ENCODE data around the gene ITGBL1.

The ITGBL1 gene

GRCh38 chr13:101454767-101455166, 2.3 kb downstream of the ITGBL1 start:
- ChIA-PET POLR2A (no interaction called here), CTCF (no interaction called here)
- TF ChIP-seq L3MBTL2 (conservative IDR thresholded peaks at IDR 0.05): no peak
- TF ChIP-seq ELF4 (IDR thresholded peaks at IDR 0.05): no peak
- TF ChIP-seq ZNF384 (IDR thresholded peaks at IDR 0.05): no peak
- TF ChIP-seq TARDBP (IDR thresholded peaks at IDR 0.05): no peak
- TF ChIP-seq CTBP1 (IDR thresholded peaks at IDR 0.05; ENCODE audit: borderline replicate concordance): no peak
- no peak for TF ChIP-seq FOXA1 (IDR thresholded peaks at IDR 0.05)
- no peak for TF ChIP-seq SUZ12 (IDR thresholded peaks at IDR 0.05)
- TF ChIP-seq BHLHE40 (IDR thresholded peaks at IDR 0.05; ENCODE audit: borderline replicate concordance): no peak
- no peak for TF ChIP-seq ARNT (IDR thresholded peaks at IDR 0.05)
- TF ChIP-seq LEF1 (IDR thresholded peaks at IDR 0.05; ENCODE audit: borderline replicate concordance): no peak
- no peak for TF ChIP-seq SP1 (IDR thresholded peaks at IDR 0.05)
- TF ChIP-seq FOXM1 (IDR thresholded peaks at IDR 0.05; ENCODE audit: borderline replicate concordance): no peak
- no peak for TF ChIP-seq NFRKB (IDR thresholded peaks at IDR 0.05)
- TF ChIP-seq PKNOX1 (IDR thresholded peaks at IDR 0.05): no peak
- TF ChIP-seq FOXK2 (IDR thresholded peaks at IDR 0.05): no peak
- no peak for TF ChIP-seq HDGF (IDR thresholded peaks at IDR 0.05; ENCODE audit: borderline replicate concordance)
- no peak for DNase-seq (ENCODE audit: extremely low spot score)

GRCh38 chr13:101455863-101456262, 3.4 kb downstream of the ITGBL1 start:
- CTCF ChIA-PET: no interaction called here
- no peak for TF ChIP-seq FOXA1 (IDR thresholded peaks at IDR 0.05)
- TF ChIP-seq FOXM1 (IDR thresholded peaks at IDR 0.05; ENCODE audit: borderline replicate concordance): no peak
- no peak for TF ChIP-seq SUZ12 (IDR thresholded peaks at IDR 0.05)
- no peak for TF ChIP-seq HDGF (IDR thresholded peaks at IDR 0.05; ENCODE audit: borderline replicate concordance)
- TF ChIP-seq ZNF384 (IDR thresholded peaks at IDR 0.05): no peak
- no peak for TF ChIP-seq TARDBP (IDR thresholded peaks at IDR 0.05)
- no peak for TF ChIP-seq L3MBTL2 (conservative IDR thresholded peaks at IDR 0.05)
- no peak for TF ChIP-seq PKNOX1 (IDR thresholded peaks at IDR 0.05)
- TF ChIP-seq SP1 (IDR thresholded peaks at IDR 0.05): no peak

GRCh38 chr13:101457176-101457575, 4.7 kb downstream of the ITGBL1 start:
- ChIA-PET CTCF (no interaction called here), POLR2A (no interaction called here)
- no peak for DNase-seq (ENCODE audit: extremely low spot score)
- no peak for TF ChIP-seq FOXM1 (IDR thresholded peaks at IDR 0.05; ENCODE audit: borderline replicate concordance)

More at GRCh38 chr13:101455863-101456262, 3.4 kb downstream of the ITGBL1 start:
- POLR2A ChIA-PET: no interaction called here
- no peak for DNase-seq (ENCODE audit: extremely low spot score)

GRCh38 chr13:101465877-101466276, 13.4 kb downstream of the ITGBL1 start:
- ChIA-PET POLR2A (no interaction called here), CTCF (no interaction called here)
- TF ChIP-seq L3MBTL2 (conservative IDR thresholded peaks at IDR 0.05): no peak
- TF ChIP-seq LEF1 (IDR thresholded peaks at IDR 0.05; ENCODE audit: borderline replicate concordance): no peak
- no peak for TF ChIP-seq PKNOX1 (IDR thresholded peaks at IDR 0.05)
- no peak for TF ChIP-seq TARDBP (IDR thresholded peaks at IDR 0.05)
- TF ChIP-seq FOXK2 (IDR thresholded peaks at IDR 0.05): no peak
- no peak for TF ChIP-seq NFRKB (IDR thresholded peaks at IDR 0.05)
- TF ChIP-seq ARNT (IDR thresholded peaks at IDR 0.05): no peak
- no peak for TF ChIP-seq CTBP1 (IDR thresholded peaks at IDR 0.05; ENCODE audit: borderline replicate concordance)
- TF ChIP-seq HDGF (IDR thresholded peaks at IDR 0.05; ENCODE audit: borderline replicate concordance): no peak
- no peak for TF ChIP-seq FOXM1 (IDR thresholded peaks at IDR 0.05; ENCODE audit: borderline replicate concordance)
- no peak for TF ChIP-seq BHLHE40 (IDR thresholded peaks at IDR 0.05; ENCODE audit: borderline replicate concordance)
- TF ChIP-seq ZNF384 (IDR thresholded peaks at IDR 0.05): no peak
- no peak for DNase-seq (ENCODE audit: extremely low spot score)

- ChIA-PET CTCF (no interaction called here), POLR2A (no interaction called here)
- no peak for TF ChIP-seq ZNF384 (IDR thresholded peaks at IDR 0.05)
- no peak for TF ChIP-seq NFRKB (IDR thresholded peaks at IDR 0.05)
- no peak for DNase-seq (ENCODE audit: extremely low spot score)
Observed at GRCh38 chr13:101467415-101467814, 14.9 kb downstream of the ITGBL1 start.

- no peak for DNase-seq (ENCODE audit: extremely low spot score)
- POLR2A ChIA-PET: no interaction called here
- CTCF ChIA-PET: no interaction called here
- TF ChIP-seq BHLHE40 (IDR thresholded peaks at IDR 0.05; ENCODE audit: borderline replicate concordance) (no peak), FOXK2 (IDR thresholded peaks at IDR 0.05) (no peak), SUZ12 (IDR thresholded peaks at IDR 0.05) (no peak)
Observed at GRCh38 chr13:101473458-101473857, 21.0 kb downstream of the ITGBL1 start.

- POLR2A ChIA-PET: no interaction called here
- CTCF ChIA-PET: interaction anchor here (0.6 kb wide), 1 partner anchor 330 kb away, joined by 3 read pairs; no protein-coding TSS in a partner anchor
- TF ChIP-seq BHLHE40 (IDR thresholded peaks at IDR 0.05; ENCODE audit: borderline replicate concordance) (no peak), ELF4 (IDR thresholded peaks at IDR 0.05) (no peak), SP1 (IDR thresholded peaks at IDR 0.05) (no peak), L3MBTL2 (conservative IDR thresholded peaks at IDR 0.05) (no peak), FOXA1 (IDR thresholded peaks at IDR 0.05) (no peak), NFRKB (IDR thresholded peaks at IDR 0.05) (no peak), HDGF (IDR thresholded peaks at IDR 0.05; ENCODE audit: borderline replicate concordance) (no peak), TARDBP (IDR thresholded peaks at IDR 0.05) (no peak), FOXK2 (IDR thresholded peaks at IDR 0.05) (no peak), CTBP1 (IDR thresholded peaks at IDR 0.05; ENCODE audit: borderline replicate concordance) (no peak), ARNT (IDR thresholded peaks at IDR 0.05) (no peak), PKNOX1 (IDR thresholded peaks at IDR 0.05) (no peak), FOXM1 (IDR thresholded peaks at IDR 0.05; ENCODE audit: borderline replicate concordance) (no peak), SUZ12 (IDR thresholded peaks at IDR 0.05) (no peak), LEF1 (IDR thresholded peaks at IDR 0.05; ENCODE audit: borderline replicate concordance) (no peak), ZNF384 (IDR thresholded peaks at IDR 0.05) (no peak)
- DNase-seq (ENCODE audit: extremely low spot score): no peak
Observed at GRCh38 chr13:101474419-101474957, 22.0 kb downstream of the ITGBL1 start.
